DND-41 (cell line): ENCODE data around the gene UGT8.

Experiments used
- EZH2 ChIP-seq: IDR thresholded peaks from 3 replicates; pipeline ENCODE4 v1.6.1; 2012; ENCODE audit warnings: borderline replicate concordance, low read depth, mild to moderate bottlenecking, moderate library complexity, low read length, inconsistent platforms; ENCODE audit not compliant: severe bottlenecking
- TF ChIP-seq, protein P1 (sequence below): IDR thresholded peaks from 2 replicates; pipeline ENCODE4 v1.5.1; 2012; ENCODE audit warnings: borderline replicate concordance, low read length, moderate library complexity, mild to moderate bottlenecking; ENCODE audit not compliant: poor library complexity, severe bottlenecking; ENCODE audit errors: extremely low read depth

DNA sequence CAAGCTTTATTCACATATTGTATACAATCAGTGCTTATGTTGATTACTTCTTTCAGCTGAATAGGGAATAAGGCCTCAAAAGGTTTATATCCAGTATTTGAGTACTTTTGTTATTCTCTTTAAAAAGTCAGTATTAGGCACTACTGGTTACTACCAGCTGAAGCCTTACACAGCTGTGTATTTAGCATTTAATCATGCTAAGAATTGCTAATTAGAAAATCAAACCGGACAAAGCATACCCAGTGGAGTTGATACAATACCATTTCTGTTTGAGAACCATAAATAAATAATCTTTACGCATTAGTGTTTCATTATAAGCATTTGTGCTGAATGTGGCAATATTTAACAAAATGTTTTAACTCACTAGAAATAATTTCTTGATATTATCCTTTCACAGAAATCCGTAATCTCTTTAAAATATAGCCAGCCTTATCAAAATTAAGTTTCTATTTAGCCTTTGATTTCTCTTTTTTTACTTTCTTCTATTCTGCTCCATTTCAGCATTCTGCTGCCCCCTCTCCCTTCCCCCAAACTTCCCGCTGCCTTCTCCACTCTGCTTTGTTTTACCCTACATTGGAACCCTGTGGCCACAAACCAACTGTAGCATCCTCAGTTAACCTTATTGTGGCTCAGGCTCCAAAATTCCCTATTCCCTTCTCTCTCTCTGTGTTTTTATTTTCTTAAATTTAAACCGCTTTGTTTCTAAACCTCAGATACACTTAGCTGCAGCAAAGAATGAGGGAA, 37.8 kb downstream of the UGT8 start:
- TF ChIP-seq, protein P1, sequence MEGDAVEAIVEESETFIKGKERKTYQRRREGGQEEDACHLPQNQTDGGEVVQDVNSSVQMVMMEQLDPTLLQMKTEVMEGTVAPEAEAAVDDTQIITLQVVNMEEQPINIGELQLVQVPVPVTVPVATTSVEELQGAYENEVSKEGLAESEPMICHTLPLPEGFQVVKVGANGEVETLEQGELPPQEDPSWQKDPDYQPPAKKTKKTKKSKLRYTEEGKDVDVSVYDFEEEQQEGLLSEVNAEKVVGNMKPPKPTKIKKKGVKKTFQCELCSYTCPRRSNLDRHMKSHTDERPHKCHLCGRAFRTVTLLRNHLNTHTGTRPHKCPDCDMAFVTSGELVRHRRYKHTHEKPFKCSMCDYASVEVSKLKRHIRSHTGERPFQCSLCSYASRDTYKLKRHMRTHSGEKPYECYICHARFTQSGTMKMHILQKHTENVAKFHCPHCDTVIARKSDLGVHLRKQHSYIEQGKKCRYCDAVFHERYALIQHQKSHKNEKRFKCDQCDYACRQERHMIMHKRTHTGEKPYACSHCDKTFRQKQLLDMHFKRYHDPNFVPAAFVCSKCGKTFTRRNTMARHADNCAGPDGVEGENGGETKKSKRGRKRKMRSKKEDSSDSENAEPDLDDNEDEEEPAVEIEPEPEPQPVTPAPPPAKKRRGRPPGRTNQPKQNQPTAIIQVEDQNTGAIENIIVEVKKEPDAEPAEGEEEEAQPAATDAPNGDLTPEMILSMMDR: no peak
- TF ChIP-seq EZH2: no peak
